Stimulated activated naive CD4-positive, alpha-beta T cell treated with Interleukin-2 at 50 U/mL for 16 hours (primary cell): ENCODE results near the gene WWOX.
"Not testable (repeated sequence)": the region's sequence is repeated elsewhere in the genome, so short reads cannot be mapped to it uniquely, and the experiment has no call there.

Source experiments
- DNase-seq: peaks from one replicate; lab custom pipeline; 2025; lab: John Stamatoyannopoulos, UW

The WWOX gene

DNA sequence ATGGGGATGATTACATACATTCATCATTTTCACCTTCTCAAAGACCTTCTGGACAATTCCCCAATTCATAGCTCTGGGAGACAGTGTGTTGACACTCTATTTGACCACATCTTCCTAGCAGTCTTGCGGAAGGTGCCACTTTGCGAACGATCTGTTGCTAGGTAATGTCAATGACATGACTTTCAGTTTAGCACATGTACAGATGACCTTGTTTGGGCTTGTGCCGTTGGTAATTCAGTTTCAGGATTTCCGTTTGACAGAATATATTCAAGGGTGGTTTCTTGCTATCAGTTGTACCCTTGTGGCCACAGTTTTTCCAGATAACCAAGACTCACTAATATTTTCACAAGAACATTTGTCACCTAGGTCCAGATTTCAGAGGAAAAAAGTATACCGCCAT lies 478.2 kb downstream of the WWOX start:
- DNase-seq = no peak

DNA sequence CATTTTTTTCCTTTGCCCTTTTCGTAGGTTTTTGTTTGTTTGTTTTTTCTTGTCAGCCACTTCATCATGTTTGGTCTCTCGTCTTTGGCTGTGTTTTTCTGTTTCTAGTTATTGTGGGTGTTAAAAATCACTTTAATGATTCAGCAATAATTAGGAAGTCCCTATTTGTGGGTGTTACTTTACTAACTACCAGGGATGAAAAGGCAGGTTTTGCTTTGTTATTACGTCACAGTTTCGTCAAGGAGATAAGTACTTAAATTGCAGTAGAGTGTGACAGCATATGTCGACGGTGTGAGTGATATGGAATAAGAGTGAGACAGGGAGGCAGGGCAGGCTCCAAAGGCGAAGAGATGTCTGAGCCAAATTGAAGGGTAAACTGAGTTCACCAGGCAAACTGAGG lies 479.6 kb downstream of the WWOX start:
- DNase-seq = no peak

DNA sequence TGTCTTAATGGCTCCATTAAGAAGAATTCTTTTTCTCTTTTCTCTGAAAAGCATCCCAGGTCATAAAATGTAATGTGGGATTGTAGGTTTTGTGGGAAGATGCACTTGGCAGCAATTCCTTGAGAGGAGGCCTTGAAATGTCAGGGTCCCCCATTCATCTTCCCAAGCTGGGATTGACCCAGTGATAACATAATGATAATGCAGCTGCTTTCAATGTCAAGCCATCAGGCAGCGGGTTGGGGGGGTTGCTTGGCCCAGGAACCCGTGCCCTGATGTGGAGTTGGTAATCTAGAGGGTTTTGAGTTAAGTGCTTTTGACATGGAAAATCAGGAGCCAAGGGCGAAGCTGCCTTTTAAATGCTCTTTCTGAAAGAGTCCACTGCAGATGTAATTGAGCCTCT lies 484.0 kb downstream of the WWOX start:
- no peak for DNase-seq

DNA sequence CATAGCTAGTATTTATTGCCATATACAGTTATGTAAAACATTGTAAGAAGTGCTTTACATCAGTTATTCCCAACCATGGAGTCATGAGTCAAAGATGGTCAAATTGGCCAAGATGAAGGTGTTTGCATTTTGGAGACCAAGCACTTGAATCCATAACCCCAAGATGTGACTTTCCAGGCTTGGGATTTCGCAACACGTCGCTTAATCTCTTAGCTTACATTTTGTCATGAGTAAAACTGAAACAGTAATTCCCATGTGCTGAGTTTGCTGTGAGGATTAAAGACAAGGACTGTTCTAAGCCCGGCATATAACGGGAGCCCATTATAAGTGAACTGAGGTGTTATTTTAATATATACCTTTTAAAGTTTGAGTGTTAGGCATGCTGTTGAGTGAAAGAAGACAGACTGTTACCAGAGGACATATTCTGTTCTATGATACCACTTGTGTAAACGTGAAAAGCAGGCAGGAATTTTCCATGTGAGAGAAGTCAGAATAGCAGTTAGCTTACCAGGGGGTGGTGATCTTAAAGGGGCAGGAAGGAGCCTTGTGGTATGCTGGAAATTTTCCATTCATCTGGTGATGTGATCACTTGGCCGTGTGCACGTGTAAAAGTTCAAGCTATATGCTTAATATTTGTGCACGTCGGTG lies 484.9 kb downstream of the WWOX start:
- DNase-seq = no peak

DNA sequence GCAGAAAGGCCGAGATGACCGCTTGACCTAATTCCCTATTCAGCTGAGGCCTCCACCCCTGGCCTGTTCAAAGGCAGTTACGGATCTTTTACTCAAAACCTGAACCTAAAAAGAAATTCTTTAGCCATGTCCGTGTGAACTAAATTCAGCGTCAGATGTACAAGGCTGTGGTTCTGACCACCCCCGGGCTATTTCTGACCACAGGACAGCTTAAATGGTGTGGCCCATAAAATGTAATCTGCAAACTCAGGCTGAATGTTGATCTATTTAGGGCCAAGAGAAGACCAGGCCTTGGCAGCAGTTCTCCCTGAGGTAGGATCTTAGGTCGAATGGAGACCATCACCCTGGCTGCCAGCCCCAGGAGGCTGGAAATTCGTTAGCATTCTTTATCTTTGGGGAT lies 485.5 kb downstream of the WWOX start:
- no peak for DNase-seq

DNA sequence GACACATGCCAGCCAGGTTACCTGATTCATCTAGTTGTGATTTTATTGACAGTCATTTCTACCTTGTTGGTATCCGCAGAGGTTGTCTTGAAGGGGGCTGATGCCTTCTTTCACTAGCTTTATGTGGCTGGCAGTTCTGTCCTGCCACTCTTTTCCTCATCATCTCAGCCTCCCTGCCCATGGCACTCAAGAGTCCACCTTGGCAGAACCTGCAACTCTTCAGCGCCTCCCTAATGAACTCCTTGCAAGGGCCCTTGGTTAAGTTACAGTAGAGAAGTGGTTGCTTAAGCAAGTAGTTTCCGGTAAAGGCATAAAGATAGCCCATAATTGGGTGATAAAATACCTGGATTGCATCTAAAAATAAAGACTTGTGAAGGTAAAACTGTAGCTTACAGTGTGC lies 489.9 kb downstream of the WWOX start:
- DNase-seq = no peak

DNA sequence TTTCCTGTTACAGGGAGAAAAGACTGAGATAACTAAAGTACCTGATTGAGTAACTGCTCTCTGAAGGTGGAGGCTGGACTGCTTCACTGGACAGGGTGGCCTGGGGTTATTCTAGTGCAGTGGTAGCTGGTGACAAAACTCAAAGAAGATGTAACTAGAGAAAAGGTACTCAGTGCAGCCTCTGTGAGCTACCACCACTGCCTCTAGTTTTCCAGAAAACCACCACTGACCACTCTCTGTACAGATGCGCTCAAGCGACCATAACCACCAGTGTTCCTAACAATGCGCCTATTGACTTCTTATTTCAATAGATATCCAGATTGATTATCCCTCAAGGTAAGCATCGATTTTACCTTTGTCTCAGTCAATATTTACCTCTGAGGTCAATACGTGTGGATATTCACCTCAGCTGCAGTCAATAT lies 492.2 kb downstream of the WWOX start:
- no peak for DNase-seq

DNA sequence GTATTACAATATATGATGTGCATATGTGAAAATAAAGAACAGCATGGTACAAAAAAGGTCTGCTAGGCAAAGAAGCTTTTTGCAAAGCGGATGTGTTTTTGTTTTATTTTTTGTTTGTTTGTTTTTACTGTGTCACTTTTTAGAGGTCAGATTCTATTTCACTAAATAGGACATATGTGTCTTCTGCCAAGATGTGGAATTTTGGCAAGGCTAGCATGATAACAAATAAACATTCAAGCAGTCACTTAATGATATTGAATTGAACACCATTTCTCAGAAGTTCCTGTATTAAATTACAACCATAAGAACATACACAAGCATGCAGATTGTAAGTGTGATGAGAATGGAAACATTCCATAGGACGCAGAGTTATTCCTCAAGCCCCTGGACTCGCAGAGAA lies 492.7 kb downstream of the WWOX start:
- DNase-seq = no peak

DNA sequence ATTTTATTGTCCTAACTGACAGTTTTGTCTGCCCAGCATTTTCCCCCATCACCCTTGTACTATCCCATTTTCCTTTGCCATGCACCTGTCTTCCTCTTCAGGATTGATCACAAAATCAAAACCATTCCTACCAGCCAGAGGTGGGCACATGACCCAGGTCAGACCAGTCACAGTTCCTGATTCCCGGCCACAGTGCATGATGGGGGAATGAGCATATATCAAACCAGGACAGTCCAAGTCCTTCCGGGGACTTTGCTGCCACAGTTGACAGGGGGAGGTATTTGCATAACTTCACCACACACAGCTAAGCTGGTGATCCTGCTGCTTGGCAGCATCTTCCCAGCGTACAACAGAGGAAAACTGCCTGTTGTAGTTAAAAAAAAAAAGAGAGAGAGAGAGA lies 493.9 kb downstream of the WWOX start:
- no peak for DNase-seq

DNA sequence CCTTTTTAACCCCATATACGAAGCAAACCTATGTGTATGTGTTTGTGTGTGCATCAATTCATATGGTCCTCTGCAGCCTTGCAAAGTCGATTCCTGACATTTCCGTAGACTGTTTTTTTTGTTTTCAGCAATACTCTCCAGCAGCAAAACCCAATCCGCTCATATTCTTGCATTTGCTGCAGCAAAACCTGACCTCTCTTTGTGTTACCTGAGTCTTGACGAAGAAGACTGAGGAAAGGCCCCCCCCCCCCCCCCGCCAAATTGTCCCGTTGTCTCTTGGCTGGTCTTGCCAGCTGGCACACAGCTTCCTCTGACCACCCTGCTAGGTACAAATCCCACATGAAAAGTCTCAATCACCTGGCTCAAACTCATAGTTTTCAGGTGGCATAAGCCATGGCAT lies 494.7 kb downstream of the WWOX start:
- no peak for DNase-seq

DNA sequence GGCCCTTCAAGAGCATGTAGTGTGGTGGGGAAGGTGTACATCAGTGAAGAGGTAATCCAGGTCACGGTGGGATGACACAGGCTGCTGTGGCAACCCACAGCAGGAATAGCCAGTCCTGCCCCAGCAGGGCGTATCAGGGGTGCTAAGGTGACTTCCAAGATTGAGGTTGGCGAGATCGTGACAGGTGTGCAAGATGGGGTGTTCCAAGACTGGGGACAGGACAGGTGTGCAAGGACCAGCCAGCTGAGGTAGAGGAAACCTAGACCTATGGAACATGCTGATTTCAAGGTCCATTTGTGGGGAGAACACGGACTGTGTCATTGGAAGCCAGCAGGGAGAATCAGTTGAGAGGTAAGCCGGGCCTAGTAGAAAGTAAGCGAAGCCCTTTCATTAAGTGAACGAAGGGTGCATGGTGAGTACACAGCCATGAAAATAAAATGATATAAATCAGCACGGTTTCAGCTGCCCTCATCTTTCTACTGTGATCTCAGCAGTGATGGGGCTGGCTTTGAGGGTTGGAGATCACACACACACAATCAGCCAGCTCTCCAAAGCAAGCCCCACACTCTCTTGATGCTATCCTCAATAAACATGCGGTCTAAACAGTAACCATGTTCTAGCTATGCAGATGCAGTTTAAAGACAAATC lies 497.0 kb downstream of the WWOX start:
- DNase-seq = no peak

DNA sequence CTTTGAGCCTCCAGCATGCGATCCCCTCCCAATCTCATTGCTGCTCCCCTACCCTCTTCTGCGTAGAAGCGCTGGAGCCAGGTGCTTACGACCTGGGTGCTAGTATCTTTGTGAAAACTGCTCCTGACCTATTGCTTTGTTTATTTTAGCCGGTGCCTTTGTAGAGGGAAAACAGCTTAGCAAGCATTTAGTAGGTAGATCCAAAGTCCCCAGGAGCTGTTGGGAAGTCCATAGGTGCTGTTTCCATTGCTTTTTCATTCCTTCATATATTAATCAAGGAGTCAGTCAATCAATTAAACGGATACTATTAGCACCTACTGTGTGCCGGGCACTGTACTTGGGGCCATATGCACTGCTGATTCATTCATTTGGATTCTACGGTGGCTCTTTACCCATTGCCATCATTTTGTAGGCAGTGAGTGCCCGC lies 497.6 kb downstream of the WWOX start:
- no peak for DNase-seq

DNA sequence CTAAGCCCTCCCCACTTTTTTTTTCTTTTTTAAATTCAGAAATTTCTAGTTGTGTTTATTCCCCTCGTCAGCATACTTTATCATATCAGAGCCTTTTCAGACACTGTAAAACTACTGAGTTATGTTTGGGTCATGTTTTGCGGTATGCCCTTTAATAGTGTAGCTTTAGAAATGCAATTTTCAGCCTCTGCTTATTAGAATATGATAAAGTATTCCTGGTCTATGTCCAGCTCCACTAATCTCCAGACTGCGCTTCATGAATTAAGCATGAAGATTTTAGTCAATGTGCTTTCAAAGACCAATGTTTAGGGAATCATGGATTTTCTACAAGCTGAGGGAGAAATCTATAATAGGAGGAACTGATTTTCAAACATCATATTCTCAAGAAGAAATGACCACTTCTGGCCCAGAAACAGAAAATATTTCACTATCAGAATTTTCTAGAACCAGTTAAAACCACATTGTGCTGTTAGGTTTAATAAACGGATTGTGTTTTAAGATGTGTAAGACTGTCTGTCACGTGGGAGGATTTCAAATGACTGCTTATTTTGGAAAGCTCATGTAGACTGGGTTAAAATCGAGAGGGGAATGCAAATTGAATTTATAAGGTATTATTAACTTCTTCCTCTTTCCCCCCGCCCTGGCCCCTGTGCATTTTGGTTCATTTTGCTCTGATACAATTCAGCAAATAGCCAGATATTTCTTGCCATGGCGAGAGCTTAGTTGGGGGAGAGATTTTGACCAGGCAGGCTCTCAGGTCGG lies 498.5 kb downstream of the WWOX start:
- no peak for DNase-seq

DNA sequence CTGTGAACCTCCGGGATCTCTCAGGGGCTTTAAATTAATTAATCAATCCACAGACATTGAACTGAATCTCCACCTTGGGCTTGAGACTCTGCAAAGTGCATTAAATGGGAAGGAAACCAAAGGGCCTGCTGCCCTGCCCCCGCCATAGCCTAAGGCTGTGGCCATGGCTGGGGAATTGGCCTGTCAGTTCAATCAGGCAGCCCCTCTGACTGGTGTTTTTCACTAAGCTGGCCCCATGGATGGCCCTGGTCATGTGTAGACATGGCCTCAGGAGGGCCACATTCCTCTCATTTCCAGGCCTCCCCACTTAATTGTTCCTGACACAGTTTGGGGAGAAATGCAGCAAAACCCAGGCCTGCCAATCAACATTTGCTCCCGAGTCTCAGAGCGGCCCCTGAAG lies 499.8 kb downstream of the WWOX start:
- DNase-seq = no peak

DNA sequence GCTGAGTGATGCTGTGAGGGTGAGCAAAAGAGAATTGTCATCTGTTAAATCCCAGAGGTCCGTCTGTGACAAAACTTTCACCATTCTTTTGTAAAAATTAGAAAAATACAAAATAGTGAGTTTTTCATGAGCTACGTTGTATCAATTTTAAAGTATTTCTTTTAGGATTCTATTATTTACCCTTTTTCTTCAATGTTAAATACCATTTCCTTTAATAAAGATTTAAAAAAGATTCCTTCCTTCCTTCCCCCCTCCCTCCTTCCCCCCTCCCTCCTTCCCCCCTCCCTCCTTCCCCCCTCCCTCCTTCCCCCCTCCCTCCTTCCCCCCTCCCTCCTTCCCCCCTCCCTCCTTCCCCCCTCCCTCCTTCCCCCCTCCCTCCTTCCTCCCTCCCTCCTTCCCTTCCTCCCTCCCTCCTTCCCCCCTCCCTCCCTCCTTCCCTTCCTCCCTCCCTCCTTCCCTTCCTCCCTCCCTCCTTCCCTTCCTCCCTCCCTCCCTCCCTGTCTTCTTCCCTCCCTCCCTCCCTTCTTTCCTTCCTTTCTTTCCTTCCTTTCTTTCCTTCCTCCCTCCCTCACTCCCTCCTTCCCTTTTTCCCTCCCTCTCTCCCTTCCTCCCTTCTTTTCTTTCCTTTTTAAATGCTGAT lies 505.1 kb downstream of the WWOX start:
- not testable (repeated sequence) for DNase-seq

DNA sequence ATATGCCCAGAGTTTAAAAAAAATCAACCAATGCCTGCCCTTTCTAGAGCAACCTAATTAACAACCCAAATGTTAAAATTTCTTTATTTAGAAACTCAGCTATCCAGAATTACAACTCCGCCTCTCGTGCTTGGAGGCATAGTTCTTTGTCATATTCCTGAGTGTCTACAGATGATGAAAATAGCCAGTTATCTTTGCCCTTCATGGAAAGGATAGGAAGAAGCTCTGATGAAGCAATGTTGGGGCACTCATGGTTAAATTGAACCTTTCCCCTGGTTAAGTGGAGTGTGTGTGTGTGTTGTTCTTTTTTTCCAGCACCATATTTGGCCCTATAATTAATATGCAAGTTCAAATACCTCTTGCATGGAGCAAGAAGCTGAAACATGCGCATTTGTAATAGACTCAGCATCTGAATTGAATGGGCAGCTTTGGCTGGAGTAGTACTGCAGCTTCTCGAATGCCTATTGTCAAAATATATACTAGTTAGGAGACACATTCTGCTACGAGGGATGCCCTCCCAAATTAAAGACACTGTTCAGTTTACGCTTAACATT lies 506.2 kb downstream of the WWOX start:
- no peak for DNase-seq

DNA sequence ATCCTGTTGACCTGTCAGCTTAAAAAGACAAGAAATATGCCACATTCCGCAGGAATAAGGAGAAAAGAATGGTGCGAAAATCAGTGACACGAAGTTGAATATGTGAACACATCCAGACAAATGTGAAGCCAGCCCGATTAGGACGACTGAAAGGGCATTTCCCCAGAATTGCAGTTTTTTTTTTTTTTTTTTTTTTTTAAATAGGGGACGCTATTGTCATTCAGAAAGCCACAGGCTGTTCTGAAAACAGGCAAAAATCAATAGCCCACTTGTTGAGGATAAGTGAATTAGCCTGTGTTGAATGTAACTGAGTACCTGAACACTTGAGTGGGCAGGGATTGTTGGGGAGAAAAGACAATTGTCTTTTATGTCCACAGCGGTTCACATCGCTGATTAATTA lies 507.1 kb downstream of the WWOX start:
- no peak for DNase-seq

DNA sequence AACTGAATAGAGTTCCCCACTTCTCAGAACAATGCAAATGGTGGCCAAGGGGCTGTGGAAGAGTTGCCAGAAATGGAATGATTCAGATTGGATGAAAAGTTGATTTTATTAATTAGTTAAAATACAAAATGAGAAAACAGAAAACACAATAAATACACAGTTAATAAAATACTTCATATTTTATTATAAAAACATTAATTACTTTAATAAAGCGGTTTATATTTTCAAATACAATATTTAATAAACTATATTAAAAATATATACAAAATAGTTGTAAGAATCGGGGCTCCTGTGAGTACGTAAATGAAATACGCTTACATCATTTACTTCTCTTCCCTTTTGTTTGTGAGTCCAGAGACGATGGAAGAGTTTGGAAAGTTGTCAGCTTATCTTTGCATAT lies 507.6 kb downstream of the WWOX start:
- DNase-seq = no peak

DNA sequence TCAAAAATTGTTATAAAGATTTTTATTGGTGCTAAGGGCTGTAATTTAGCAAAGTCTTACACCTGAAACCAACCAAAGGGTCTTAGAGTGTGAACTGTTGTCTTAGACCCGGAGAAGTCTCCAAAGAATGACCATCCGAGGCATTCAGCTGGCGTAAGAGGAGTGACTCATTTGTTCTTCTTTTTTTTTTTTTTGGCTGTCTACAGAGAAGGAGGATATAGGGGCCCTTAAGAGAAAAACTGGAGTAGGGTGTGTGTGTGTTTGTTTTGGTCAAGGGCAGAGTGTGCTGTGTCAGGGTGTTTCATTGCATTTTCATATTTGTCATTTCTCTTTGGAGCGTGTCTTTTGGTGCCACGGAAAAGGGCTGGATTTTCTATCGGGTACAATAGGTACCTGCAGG lies 508.0 kb downstream of the WWOX start:
- DNase-seq = no peak

DNA sequence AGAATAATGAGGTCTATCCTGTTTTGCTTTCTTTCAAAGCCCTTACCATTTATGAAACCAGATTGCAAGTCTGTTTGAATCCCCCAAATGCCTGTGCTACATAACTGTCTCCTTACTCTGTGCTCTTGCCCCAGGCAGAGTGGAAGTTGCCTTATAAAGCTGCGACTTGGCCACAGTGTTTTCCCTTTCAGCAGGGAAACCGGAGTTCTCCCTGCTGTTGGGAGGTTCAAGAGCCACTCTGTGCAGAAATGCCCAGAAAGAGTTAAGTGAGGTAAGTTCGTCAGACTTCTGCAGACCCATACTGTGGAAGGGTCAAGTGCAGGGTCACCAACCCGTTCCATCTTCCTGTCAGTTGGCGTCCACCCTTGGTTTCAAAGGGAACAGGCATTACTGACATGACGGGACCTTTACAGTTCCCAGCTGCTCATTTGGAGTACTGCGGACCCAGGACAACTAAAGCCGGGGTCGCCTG lies 508.9 kb downstream of the WWOX start:
- no peak for DNase-seq

DNA sequence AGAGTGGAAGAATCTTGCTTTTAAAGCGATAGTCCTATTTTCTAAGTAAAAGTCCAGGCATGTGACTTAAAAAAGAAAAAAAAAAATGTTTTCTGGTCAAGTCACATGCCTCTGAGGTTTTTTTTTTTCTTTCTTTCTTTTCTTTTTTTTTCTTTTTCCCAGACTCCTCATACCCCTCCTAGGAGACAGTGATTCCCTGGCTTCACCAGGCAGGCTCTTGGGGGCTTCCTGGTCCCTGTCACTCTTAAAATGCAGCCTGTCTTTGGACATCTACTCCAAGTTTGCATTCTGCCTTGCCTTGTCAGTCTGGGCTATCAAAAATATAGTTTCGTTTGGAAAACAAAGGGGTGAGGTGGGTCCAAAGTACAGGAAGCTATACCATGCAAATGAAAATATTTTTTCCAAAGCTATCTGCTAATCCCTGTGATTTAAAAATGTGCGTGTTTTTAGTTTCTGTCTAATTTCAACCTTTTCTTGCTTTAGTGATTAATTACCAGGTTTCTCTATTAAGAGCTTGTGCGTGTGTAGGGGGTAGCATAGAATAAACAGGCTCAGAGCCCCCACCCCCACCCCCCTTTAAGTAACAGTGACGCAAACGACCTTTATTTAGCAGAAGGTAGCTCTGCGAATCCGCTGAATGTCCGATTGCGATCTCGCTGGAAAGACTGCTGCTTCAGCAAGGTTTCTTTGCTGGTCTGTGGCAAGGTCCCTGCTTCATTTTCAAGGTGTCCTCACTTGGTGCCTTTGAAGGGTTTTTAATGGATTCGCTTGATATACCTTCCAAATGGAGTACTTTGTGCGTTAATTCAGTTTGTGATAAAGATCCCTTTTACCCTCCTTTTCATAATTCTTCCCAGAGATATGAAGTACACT lies 510.2 kb downstream of the WWOX start:
- no peak for DNase-seq
